ENCODE measurements around the gene PYY.
"Not testable (repeated sequence)": the region's sequence is repeated elsewhere in the genome, so short reads cannot be mapped to it uniquely, and the experiment has no call there.

Gene PYY

DNA sequence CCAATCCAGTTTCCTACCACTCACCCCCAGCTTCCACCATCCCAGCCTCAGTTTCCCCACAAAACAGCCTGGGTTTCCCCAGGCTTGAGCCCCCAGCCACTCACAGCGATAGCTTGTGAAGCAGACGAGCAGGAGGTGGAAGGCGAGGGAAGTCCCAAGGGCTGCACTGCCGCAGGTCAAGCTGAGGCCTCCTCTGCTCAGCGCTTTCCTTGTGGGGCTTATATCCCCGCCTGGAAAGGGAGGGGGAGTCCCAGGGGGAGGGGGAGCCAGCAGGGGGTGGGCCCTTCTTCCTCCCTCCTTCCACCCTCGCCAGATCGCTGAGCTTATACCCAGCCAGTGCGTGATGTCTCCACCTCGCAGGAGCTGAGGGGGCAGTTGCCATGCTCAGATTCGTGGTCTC lies at the start of gene PYY:
TSS of gene PYY (minus strand) at position 195 of the 400 bp plus-strand sequence. CDS start 457 bp downstream, outside the sequence.
- ATAC-seq (no peak), DNase-seq (no peak)

DNA sequence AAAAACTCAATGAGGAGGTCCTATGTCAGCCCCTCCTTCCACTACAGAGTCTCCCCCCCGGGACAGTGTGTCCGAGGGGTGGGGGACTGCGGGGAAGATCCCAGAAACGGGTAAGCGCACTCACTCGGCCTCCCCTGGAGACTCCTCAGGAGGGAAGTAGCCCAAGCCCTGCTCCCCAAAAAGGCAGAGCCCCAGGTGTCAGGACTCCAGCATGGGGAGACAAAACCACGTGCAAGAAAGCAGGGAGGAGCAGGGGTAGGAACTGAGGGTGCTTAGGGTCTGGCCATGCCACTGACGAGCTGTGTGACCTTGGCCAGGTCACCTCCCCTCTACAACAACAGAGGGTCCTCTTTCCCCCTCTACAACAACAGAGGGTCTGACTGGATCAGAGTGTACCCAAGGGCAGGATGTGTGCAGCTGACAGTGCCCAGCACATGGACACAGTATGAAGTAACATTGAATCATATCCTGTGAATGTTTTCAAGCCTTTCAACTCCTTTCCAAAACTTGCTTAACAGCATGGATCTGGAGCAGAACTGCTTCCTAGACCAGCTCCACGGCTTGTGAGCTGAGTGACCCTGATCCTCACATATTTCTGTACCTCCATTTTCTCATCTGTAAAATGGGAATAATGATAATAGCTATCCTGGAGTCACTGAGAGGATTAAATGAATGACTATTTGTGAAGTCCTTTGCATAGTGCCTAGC lies 48.6 kb upstream of the PYY start:
- no peak for DNase-seq
- ATAC-seq, result no peak

GRCh38 chr17:44001461-44001920 lies 47.8 kb upstream of the PYY start:
- no peak for ATAC-seq
- DNase-seq, result no peak

- DNase-seq (no peak), ATAC-seq (no peak)
These were observed 47.2 kb upstream of the PYY start for GRCh38 chr17:44000871-44001460.

DNA sequence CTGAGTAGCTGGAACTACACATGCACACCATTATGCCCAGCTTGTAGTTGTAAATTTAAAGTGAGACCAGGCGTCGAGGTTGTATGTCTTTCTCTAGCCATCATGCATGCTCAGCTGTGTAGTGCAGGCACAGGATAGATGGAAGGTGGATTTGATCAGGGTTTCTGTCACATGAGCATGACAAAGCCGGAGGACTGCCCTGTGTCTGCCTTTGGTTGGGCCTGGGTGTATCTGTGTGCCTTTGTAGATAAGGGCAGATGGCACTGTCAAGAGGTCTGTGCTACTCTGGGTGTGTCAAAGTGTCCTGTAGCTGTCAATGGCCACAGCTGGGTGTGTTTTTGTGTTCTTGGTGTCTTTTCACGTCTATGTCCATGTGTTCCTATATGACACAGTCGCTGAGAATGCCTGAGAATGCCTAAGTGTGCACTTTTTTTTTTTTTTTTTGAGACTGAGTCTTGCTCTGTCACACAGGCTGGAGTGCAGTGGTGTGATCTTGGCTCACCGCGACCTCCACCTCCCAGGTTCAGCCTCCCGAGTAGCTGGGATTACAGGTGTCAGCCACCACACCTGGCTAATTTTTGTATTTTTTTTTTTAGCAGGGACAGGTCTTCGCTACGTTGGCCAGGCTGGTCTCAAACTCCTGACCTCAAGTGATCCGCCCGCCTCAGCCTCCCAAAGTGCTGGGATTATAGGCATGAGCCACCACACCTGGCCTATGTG lies 46.6 kb upstream of the PYY start:
- DNase-seq (no peak), ATAC-seq (no peak)

GRCh38 chr17:43999024-43999423 lies 45.3 kb upstream of the PYY start:
- no peak for DNase-seq
- ATAC-seq, result no peak

DNA sequence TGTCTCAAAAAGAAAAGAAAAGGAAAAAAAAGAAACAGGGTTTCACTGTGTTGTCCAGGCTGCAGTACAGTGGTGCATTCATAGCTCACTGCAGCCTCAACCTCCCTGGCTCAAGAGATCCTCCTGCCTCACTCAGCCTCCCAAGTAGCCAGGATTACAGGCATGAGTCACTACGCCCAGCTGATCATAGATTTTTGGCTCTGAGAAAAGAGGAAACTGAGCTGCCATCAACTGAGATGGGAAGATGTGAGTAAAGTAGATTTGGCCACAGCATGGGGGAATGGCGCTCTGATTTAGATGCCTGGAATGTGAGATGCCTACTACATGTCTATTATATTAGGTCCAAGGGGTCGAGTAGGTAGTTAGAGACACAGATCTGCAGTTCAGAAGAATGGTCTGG lies 44.8 kb upstream of the PYY start:
- no peak for DNase-seq
- no peak for ATAC-seq

DNA sequence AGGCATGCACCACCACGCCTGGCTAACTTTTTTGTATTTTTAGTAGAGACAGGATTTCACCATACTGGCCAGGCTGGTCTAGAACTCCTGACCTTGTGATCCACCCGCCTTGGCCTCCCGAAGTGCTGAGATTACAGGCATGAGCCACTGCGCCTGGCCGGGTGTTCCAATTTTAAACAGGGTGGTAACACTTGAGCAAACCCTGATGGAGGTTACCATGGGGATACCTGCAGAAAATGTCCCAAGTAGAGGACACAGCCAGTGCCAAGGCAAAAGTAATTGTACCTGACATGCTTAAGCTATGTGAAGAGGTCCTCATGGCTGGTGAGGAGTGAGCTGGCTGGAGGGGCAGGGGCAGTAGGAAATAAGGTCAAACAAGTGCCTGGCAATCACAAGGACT lies 43.4 kb upstream of the PYY start:
- DNase-seq, ATAC-seq: not testable (repeated sequence)

GRCh38 chr17:43995150-43995471 lies 41.4 kb upstream of the PYY start:
- ATAC-seq, result no peak

GRCh38 chr17:43994272-43995149 lies 40.8 kb upstream of the PYY start:
- ATAC-seq (peak; percentile 77), DNase-seq (peak; percentile 77)

More at GRCh38 chr17:43995150-43995471, 41.4 kb upstream of the PYY start:
- DNase-seq, result no peak

- ATAC-seq (no peak), DNase-seq (no peak)
These were observed 38.9 kb upstream of the PYY start for GRCh38 chr17:43992641-43993040.

- ATAC-seq (no peak), DNase-seq (no peak)
These were observed 34.6 kb upstream of the PYY start for GRCh38 chr17:43988301-43988700.

GRCh38 chr17:43987131-43988021 lies 33.6 kb upstream of the PYY start:
- ATAC-seq, result no peak
- no peak for DNase-seq

GRCh38 chr17:43986225-43986981 lies 32.7 kb upstream of the PYY start:
- DNase-seq (no peak), ATAC-seq (no peak)

- ATAC-seq (no peak), DNase-seq (no peak)
These were observed 30.8 kb upstream of the PYY start for GRCh38 chr17:43984521-43984920.

GRCh38 chr17:43983515-43984411 lies 30.0 kb upstream of the PYY start:
- peak; percentile 16 for DNase-seq
- ATAC-seq, result peak; percentile 28

DNA sequence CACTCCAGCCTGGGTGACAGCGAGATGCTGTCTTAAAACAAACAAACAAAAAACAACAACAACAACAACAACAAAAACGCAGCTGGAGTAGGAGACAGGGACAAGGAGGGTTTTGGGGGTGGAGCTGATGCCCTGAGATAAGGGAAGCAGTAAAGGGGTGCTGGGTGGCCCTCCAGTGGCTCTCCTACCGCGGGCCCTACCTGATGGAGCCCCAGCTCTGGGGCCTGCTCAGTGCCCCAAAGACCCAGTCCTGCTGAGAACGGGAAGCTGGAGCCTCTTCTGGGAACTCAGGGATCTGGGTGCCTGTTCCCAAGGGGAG lies 29.4 kb upstream of the PYY start:
- DNase-seq, result no peak
- ATAC-seq, result no peak

DNA sequence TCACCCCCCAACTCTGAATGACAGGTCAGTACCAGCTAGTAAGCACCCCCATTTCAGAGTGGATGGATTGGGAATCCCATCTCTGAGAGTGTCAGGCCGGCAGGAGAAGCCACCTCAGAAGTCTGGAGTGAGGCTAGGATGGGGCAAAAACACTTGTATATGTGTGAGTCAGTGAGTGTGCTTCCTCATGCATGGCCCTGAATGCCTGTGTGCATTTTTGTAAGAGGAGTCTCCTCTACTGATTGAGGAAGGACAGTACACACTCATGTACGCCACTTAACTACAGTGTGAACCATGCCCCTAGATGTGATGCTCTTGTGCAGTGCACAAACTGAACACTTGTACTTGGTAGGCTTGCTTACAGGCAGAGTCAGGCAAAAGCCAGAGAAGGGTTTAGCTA lies 28.4 kb upstream of the PYY start:
- ATAC-seq, result no peak
- DNase-seq, result no peak

DNA sequence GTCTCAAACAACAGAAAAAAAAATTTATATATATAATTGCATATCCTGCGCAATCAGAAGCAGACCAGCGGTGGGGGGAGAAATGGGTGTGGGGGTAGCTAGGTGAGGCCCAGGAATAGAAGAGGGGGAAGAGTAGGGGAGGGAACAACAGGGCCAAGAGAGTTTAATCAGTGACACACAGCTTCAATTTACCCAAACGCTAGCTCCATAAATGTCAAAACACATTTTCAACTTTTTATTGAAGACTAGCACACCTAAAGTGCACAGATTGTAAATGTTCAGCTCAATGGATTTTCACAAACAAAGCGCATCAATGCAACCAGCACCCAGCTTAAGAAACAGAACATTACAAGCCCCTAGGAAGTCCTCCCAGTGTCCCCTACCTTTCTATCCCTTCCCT lies 25.9 kb upstream of the PYY start:
- DNase-seq, result no peak
- no peak for ATAC-seq

- ATAC-seq (no peak), DNase-seq (no peak)
These were observed 25.3 kb upstream of the PYY start for GRCh38 chr17:43979011-43979410.

All from stimulated activated naive CD8-positive, alpha-beta T cell treated with anti-CD3 and anti-CD28 coated beads, Interleukin-15, Interleukin-2, amounts not matched to agents 100 U/mL and 50 U/mL, for 24 hours (primary cell).